HL-60 (cell line): ENCODE measurements around the gene FOXL2.

Experiments used
- POLR2AphosphoS5 ChIP-seq: IDR thresholded peaks from 2 replicates; pipeline ENCODE4 v1.6.1; 2012; ENCODE audit warnings: low read depth
- TF ChIP-seq, protein P1 (sequence below): IDR thresholded peaks from one replicate; pipeline ENCODE4 v1.5.1; 2011; ENCODE audit warnings: low read length, control low read depth, inconsistent platforms; ENCODE audit not compliant: insufficient read depth
- TF ChIP-seq, protein P2 (sequence below): IDR thresholded peaks from 2 replicates; pipeline ENCODE4 v1.6.1; 2012; ENCODE audit warnings: low read depth; ENCODE audit not compliant: insufficient replicate concordance

GRCh38 chr3:138898301-138898700 lies 48.6 kb downstream of the FOXL2 start:
- TF ChIP-seq, protein P1, sequence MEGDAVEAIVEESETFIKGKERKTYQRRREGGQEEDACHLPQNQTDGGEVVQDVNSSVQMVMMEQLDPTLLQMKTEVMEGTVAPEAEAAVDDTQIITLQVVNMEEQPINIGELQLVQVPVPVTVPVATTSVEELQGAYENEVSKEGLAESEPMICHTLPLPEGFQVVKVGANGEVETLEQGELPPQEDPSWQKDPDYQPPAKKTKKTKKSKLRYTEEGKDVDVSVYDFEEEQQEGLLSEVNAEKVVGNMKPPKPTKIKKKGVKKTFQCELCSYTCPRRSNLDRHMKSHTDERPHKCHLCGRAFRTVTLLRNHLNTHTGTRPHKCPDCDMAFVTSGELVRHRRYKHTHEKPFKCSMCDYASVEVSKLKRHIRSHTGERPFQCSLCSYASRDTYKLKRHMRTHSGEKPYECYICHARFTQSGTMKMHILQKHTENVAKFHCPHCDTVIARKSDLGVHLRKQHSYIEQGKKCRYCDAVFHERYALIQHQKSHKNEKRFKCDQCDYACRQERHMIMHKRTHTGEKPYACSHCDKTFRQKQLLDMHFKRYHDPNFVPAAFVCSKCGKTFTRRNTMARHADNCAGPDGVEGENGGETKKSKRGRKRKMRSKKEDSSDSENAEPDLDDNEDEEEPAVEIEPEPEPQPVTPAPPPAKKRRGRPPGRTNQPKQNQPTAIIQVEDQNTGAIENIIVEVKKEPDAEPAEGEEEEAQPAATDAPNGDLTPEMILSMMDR, result no peak
- TF ChIP-seq, protein P2, sequence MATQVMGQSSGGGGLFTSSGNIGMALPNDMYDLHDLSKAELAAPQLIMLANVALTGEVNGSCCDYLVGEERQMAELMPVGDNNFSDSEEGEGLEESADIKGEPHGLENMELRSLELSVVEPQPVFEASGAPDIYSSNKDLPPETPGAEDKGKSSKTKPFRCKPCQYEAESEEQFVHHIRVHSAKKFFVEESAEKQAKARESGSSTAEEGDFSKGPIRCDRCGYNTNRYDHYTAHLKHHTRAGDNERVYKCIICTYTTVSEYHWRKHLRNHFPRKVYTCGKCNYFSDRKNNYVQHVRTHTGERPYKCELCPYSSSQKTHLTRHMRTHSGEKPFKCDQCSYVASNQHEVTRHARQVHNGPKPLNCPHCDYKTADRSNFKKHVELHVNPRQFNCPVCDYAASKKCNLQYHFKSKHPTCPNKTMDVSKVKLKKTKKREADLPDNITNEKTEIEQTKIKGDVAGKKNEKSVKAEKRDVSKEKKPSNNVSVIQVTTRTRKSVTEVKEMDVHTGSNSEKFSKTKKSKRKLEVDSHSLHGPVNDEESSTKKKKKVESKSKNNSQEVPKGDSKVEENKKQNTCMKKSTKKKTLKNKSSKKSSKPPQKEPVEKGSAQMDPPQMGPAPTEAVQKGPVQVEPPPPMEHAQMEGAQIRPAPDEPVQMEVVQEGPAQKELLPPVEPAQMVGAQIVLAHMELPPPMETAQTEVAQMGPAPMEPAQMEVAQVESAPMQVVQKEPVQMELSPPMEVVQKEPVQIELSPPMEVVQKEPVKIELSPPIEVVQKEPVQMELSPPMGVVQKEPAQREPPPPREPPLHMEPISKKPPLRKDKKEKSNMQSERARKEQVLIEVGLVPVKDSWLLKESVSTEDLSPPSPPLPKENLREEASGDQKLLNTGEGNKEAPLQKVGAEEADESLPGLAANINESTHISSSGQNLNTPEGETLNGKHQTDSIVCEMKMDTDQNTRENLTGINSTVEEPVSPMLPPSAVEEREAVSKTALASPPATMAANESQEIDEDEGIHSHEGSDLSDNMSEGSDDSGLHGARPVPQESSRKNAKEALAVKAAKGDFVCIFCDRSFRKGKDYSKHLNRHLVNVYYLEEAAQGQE, result no peak
- TF ChIP-seq POLR2AphosphoS5, result no peak
